ENCODE measurements around the gene DIRAS1.

DIRAS1 gene

GRCh38 chr19:2720777-2721569 lies at the start of gene DIRAS1:
TSS of gene DIRAS1 (minus strand) at chr19:2721372. CDS start at chr19:2717806, 3,566 bp downstream.
- DNase-seq (ENCODE audit: low read depth, low spot score): no peak
- peak within 1 kb of the TSS; percentile 17 for H3K4me3 ChIP-seq (ENCODE audit: low read depth, low read length)
- in situ Hi-C loops (cut with HindIII; ENCODE audit: low sequenced_read_pairs): no loop called here
- TF ChIP-seq CTCF (IDR thresholded peaks at IDR 0.05; ENCODE audit: low read depth, low read length): no peak

GRCh38 chr19:2770055-2771013 lies 49.2 kb upstream of the DIRAS1 start:
- TF ChIP-seq CTCF (IDR thresholded peaks at IDR 0.05; ENCODE audit: low read depth, low read length): no peak
- no peak for DNase-seq (ENCODE audit: low read depth, low spot score)
- in situ Hi-C loops (cut with HindIII; ENCODE audit: low sequenced_read_pairs): no loop called here
- no peak overlapping the region for H3K4me3 ChIP-seq (ENCODE audit: low read depth, low read length)

GRCh38 chr19:2769218-2769617 lies 48.0 kb upstream of the DIRAS1 start:
- in situ Hi-C loops (cut with HindIII; ENCODE audit: low sequenced_read_pairs): no loop called here
- no peak for DNase-seq (ENCODE audit: low read depth, low spot score)
- no peak for TF ChIP-seq CTCF (IDR thresholded peaks at IDR 0.05; ENCODE audit: low read depth, low read length)
- H3K4me3 ChIP-seq (ENCODE audit: low read depth, low read length): no peak overlapping the region

GRCh38 chr19:2768365-2769132 lies 47.4 kb upstream of the DIRAS1 start:
- DNase-seq (ENCODE audit: low read depth, low spot score): no peak
- in situ Hi-C loops (cut with HindIII; ENCODE audit: low sequenced_read_pairs): no loop called here
- no peak overlapping the region for H3K4me3 ChIP-seq (ENCODE audit: low read depth, low read length)
- TF ChIP-seq CTCF (IDR thresholded peaks at IDR 0.05; ENCODE audit: low read depth, low read length): no peak

- no peak for TF ChIP-seq CTCF (IDR thresholded peaks at IDR 0.05; ENCODE audit: low read depth, low read length)
- no peak overlapping the region for H3K4me3 ChIP-seq (ENCODE audit: low read depth, low read length)
- in situ Hi-C loops (cut with HindIII; ENCODE audit: low sequenced_read_pairs): no loop called here
Measured at GRCh38 chr19:2767688-2768087, 46.5 kb upstream of the DIRAS1 start.

More at GRCh38 chr19:2767688-2768087, 46.5 kb upstream of the DIRAS1 start:
- DNase-seq (ENCODE audit: low read depth, low spot score): no peak

Measured in astrocyte of the spinal cord (primary cell).